H9 (cell line): ENCODE measurements around the gene TNP2. TPM values are rescaled to one million over a fixed set of nuclear protein-coding genes. Genes with fewer than 3 reads are reported as not detected.

ENCODE experiments used
- DNase-seq: peaks from one replicate; pipeline ENCODE4 v3.0.0-alpha.2; 2017
- H2AFZ ChIP-seq: one replicate; pipeline ENCODE4 v1.6.1; 2013; ENCODE audit warnings: mild to moderate bottlenecking, low read length, control low read depth, moderate library complexity
- H2AK5ac ChIP-seq: 2 replicates; pipeline ENCODE4 v1.6.1; 2013; ENCODE audit warnings: low read length, control low read depth, mixed read lengths; ENCODE audit not compliant: insufficient read length
- H2BK120ac ChIP-seq: one replicate; pipeline ENCODE4 v1.6.1; 2013; ENCODE audit warnings: low read depth, mild to moderate bottlenecking, low read length, control low read depth, inconsistent platforms; ENCODE audit not compliant: poor library complexity, severe bottlenecking
- H2BK12ac ChIP-seq: 2 replicates; pipeline ENCODE4 v1.6.1; 2013; ENCODE audit warnings: low read length, control low read depth, mixed read lengths, low read depth; ENCODE audit not compliant: insufficient read length
- H2BK15ac ChIP-seq: 2 replicates; pipeline ENCODE4 v1.6.1; 2013; ENCODE audit warnings: low read depth, low read length, control low read depth
- H2BK20ac ChIP-seq: one replicate; pipeline ENCODE4 v1.6.1; 2013; ENCODE audit warnings: low read depth, mild to moderate bottlenecking, low read length, control low read depth, inconsistent platforms; ENCODE audit not compliant: poor library complexity, severe bottlenecking
- H2BK5ac ChIP-seq: 2 replicates; pipeline ENCODE4 v1.6.1; 2013; ENCODE audit warnings: low read length, control low read depth, mixed read lengths; ENCODE audit not compliant: insufficient read length
- H3K14ac ChIP-seq: 2 replicates; pipeline ENCODE4 v1.6.1; 2013; ENCODE audit warnings: low read length, control low read depth; ENCODE audit not compliant: insufficient read depth
- H3K18ac ChIP-seq: 2 replicates; pipeline ENCODE4 v1.6.1; 2013; ENCODE audit warnings: low read depth, mild to moderate bottlenecking, mixed read lengths, low read length, control low read depth; ENCODE audit not compliant: insufficient read length
- H3K23ac ChIP-seq: 2 replicates; pipeline ENCODE4 v1.6.1; 2013; ENCODE audit warnings: low read length, control low read depth, mixed read lengths, low read depth; ENCODE audit not compliant: insufficient read length
- H3K23me2 ChIP-seq: 2 replicates; pipeline ENCODE4 v1.6.1; 2013; ENCODE audit warnings: low read depth, mild to moderate bottlenecking, mixed read lengths, low read length, control low read depth; ENCODE audit not compliant: insufficient read length, poor library complexity, severe bottlenecking
- H3K27ac ChIP-seq: 2 replicates; pipeline ENCODE4 v1.5.1; 2013; ENCODE audit warnings: low read length, control low read depth, mixed read lengths, low read depth; ENCODE audit not compliant: insufficient read length
- H3K27me3 ChIP-seq: 2 replicates; pipeline ENCODE4 v1.6.1; 2013; ENCODE audit warnings: low read length, control low read depth, inconsistent platforms; ENCODE audit not compliant: insufficient read depth
- H3K4ac ChIP-seq: 2 replicates; pipeline ENCODE4 v1.6.1; 2013; ENCODE audit warnings: low read depth, mild to moderate bottlenecking, control low read depth, inconsistent platforms, low read length, moderate library complexity
- H3K4me1 ChIP-seq: 2 replicates; pipeline ENCODE4 v1.6.1; 2013; ENCODE audit warnings: low read length, control low read depth, inconsistent platforms; ENCODE audit not compliant: insufficient read depth
- H3K4me2 ChIP-seq: 2 replicates; pipeline ENCODE4 v1.6.1; 2013; ENCODE audit warnings: low read length, control low read depth, mixed read lengths; ENCODE audit not compliant: insufficient read length, insufficient read depth
- H3K56ac ChIP-seq: 2 replicates; pipeline ENCODE4 v1.6.1; 2013; ENCODE audit warnings: low read depth, mild to moderate bottlenecking, mixed read lengths, low read length, control low read depth; ENCODE audit not compliant: insufficient read length
- H3K79me1 ChIP-seq: 2 replicates; pipeline ENCODE4 v1.6.1; 2013; ENCODE audit warnings: low read depth, mild to moderate bottlenecking, moderate library complexity, low read length, control low read depth, inconsistent platforms; ENCODE audit not compliant: insufficient read depth, poor library complexity, severe bottlenecking
- H3K79me2 ChIP-seq: 2 replicates; pipeline ENCODE4 v1.6.1; 2013; ENCODE audit warnings: low read length, control low read depth, inconsistent platforms; ENCODE audit not compliant: insufficient read depth
- H3K9ac ChIP-seq: 2 replicates; pipeline ENCODE4 v1.6.1; 2013; ENCODE audit warnings: low read length, control low read depth, mixed read lengths; ENCODE audit not compliant: insufficient read length; ENCODE audit errors: extremely low read depth
- H3K9me3 ChIP-seq: one replicate; pipeline ENCODE4 v1.6.1; 2013; ENCODE audit warnings: low read depth, low read length, inconsistent platforms; ENCODE audit not compliant: control insufficient read depth
- H3T11ph ChIP-seq: one replicate; pipeline ENCODE4 v1.6.1; 2013; ENCODE audit warnings: mild to moderate bottlenecking, low read length, control low read depth, inconsistent platforms
- H4K20me1 ChIP-seq: one replicate; pipeline ENCODE4 v1.6.1; 2013; ENCODE audit not compliant: control insufficient read depth, insufficient read length, insufficient read depth
- H4K5ac ChIP-seq: 2 replicates; pipeline ENCODE4 v1.6.1; 2013; ENCODE audit warnings: low read depth, mild to moderate bottlenecking, mixed read lengths, low read length, control low read depth; ENCODE audit not compliant: insufficient read length
- H4K8ac ChIP-seq: replicated peaks from 2 replicates; pipeline ENCODE4 v1.6.1; 2013; ENCODE audit warnings: low read length, control low read depth, mixed read lengths, low read depth; ENCODE audit not compliant: insufficient read length
- H4K91ac ChIP-seq: 2 replicates; pipeline ENCODE4 v1.6.1; 2013; ENCODE audit warnings: low read depth, mild to moderate bottlenecking, moderate library complexity, mixed read lengths, low read length, control low read depth; ENCODE audit not compliant: insufficient read length
- H3K27ac Mint-ChIP-seq, 3 experiments: 2 replicates in 2 of 3; 3 replicates in 1 of 3; pipeline ENCODE4 v1.8.0; 2020 to 2021; ENCODE audit warnings: mixed read lengths in 3 of 3, mild to moderate bottlenecking in 1 of 3, moderate library complexity in 1 of 3
- H3K27me3 Mint-ChIP-seq: 2 replicates; pipeline ENCODE4 v1.8.0; 2021; ENCODE audit warnings: low read depth, mild to moderate bottlenecking, moderate library complexity, mixed read lengths
- H3K36me3 Mint-ChIP-seq, 3 experiments: 2 replicates in 2 of 3; 3 replicates in 1 of 3; pipeline ENCODE4 v1.8.0; 2020 to 2021; ENCODE audit warnings: low read depth in 3 of 3, mixed read lengths in 3 of 3; ENCODE audit not compliant: insufficient read depth in 1 of 3
- H3K4me1 Mint-ChIP-seq, 2 experiments: 2 replicates each; pipeline ENCODE4 v1.8.0; 2020; ENCODE audit warnings: mixed read lengths in 2 of 2
- H3K4me3 Mint-ChIP-seq, 2 experiments: 2 replicates in 1 of 2; 3 replicates in 1 of 2; pipeline ENCODE4 v1.8.0; 2020 to 2021; ENCODE audit warnings: mild to moderate bottlenecking in 2 of 2, mixed read lengths in 2 of 2, moderate library complexity in 1 of 2
- H3K9me3 Mint-ChIP-seq, 2 experiments: 2 replicates in 1 of 2; 3 replicates in 1 of 2; pipeline ENCODE4 v1.8.0; 2020; ENCODE audit warnings: mild to moderate bottlenecking in 2 of 2, mixed read lengths in 2 of 2, moderate library complexity in 1 of 2
- WGBS: extraction: QIAGEN DNeasy Blood & Tissue Kit; methylation state at CpG from one replicate; pipeline ENCODE4 v1.1.7; 2013; ENCODE audit warnings: missing lambda C conversion rate, low lambda C conversion rate, mixed read lengths; ENCODE audit not compliant: insufficient read length; ENCODE audit errors: extremely low coverage; 5-methylcytosine and 5-hydroxymethylcytosine counted together
- microRNA-seq: library from miRNA; unstranded; fragments of <30 nt; microRNA quantifications from one replicate; pipeline ENCODE4, GENCODE V29; 2020; ENCODE audit warnings: borderline microRNAs expressed
- total RNA-seq: library from RNA; stranded (reverse); gene quantifications from 2 replicates; pipeline ENCODE4 v1.2.1, GENCODE V29; 2021
- TF ChIP-seq, protein P1 (sequence below): fragments of 200-600 bp; sonication (generic); conservative IDR thresholded peaks from 3 replicates; pipeline ENCODE4 v1.8.0; 2021; ENCODE audit warnings: antibody characterized with exemption, mild to moderate bottlenecking

Gene TNP2
- total RNA-seq, 1 experiment from 2014 or later, result not detected

DNA sequence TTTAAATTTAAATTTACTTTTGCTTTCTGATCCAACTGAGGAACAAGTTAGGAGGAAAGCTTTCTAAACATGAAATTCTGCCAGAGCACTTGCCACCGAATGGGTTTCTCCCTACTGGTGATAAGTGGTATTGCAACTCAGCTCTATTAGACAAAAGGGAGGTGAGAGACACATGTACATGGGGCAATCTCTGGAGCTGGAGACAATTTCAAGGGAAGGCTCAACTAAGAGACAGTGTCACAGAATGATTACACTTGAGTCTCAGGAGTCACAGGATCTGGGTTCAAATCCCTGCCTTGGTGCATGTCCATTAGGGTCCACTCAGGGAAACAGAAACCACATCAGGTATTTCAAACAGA lies 50.5 kb downstream of the TNP2 start:
- WGBS, result no CpG with 5 or more reads among the region's 1 CpG

More for the DNA sequence above, 50.5 kb downstream of the TNP2 start:
- Histone ChIP-seq H2BK5ac (no peak overlapping the region), H4K91ac (no peak overlapping the region), H2AK5ac (no peak overlapping the region), H3K23me2 (no peaks in the 10 kb centered on the region), H3K56ac (no peak overlapping the region), H3K14ac (no peak overlapping the region), H4K20me1 (no peaks in the 10 kb centered on the region), H3K23ac (no peak overlapping the region), H2BK120ac (no peak overlapping the region), H4K5ac (no peak overlapping the region), H3K27me3 (no peaks in the 10 kb centered on the region), H3K9ac (no peak overlapping the region), H3K4me1 (no peaks in the 10 kb centered on the region), H4K8ac (no peak overlapping the region), H3K4ac (no peak overlapping the region), H3T11ph (no peak overlapping the region), H3K27ac (no peak overlapping the region), H2BK15ac (no peak overlapping the region), H3K18ac (no peak overlapping the region), H3K79me1 (no peaks in the 10 kb centered on the region), H3K4me2 (no peak overlapping the region), H3K79me2 (no peaks in the 10 kb centered on the region), H2BK20ac (no peak overlapping the region), H2AFZ (no peak overlapping the region), H2BK12ac (no peak overlapping the region), H3K9me3 (peaks cover 15% of the 10 kb centered on the region)
- no peaks in the 10 kb centered on the region for H3K4me1 Mint-ChIP-seq
- peaks cover 26 to 32% of the 10 kb centered on the region in 2 experiments for H3K9me3 Mint-ChIP-seq
- H3K27me3 Mint-ChIP-seq, result peaks cover 4% of the 10 kb centered on the region; the same call in 1 of the 2 replicates
- H3K36me3 Mint-ChIP-seq, result peaks cover 6 to 16% (median 11%) of the 10 kb centered on the region in 3 experiments; a peak in 6 of 7 replicates
- H3K4me3 Mint-ChIP-seq, result no peak overlapping the region
- no peak overlapping the region for H3K27ac Mint-ChIP-seq
- DNase-seq, result no peak
- TF ChIP-seq, protein P1, sequence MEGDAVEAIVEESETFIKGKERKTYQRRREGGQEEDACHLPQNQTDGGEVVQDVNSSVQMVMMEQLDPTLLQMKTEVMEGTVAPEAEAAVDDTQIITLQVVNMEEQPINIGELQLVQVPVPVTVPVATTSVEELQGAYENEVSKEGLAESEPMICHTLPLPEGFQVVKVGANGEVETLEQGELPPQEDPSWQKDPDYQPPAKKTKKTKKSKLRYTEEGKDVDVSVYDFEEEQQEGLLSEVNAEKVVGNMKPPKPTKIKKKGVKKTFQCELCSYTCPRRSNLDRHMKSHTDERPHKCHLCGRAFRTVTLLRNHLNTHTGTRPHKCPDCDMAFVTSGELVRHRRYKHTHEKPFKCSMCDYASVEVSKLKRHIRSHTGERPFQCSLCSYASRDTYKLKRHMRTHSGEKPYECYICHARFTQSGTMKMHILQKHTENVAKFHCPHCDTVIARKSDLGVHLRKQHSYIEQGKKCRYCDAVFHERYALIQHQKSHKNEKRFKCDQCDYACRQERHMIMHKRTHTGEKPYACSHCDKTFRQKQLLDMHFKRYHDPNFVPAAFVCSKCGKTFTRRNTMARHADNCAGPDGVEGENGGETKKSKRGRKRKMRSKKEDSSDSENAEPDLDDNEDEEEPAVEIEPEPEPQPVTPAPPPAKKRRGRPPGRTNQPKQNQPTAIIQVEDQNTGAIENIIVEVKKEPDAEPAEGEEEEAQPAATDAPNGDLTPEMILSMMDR, result peak; percentile 72

Small RNA genes within 50 kb of the gene (microRNA-seq; reads per million reads assigned to microRNA genes)
- gene MIR548H2, result not detected

Other genes with a start within 250 kb of the TNP2 start
- 11.0 and 11.5 TPM in 2 replicates for gene SOCS1, start 13.1 kb downstream of the TNP2 start, total RNA-seq
- gene PRM3, start 4.3 kb upstream of the TNP2 start, total RNA-seq, result not detected in 2 replicates
- not detected in 2 replicates for gene PRM2, start 7.2 kb upstream of the TNP2 start, total RNA-seq
- gene PRM1, start 12.0 kb upstream of the TNP2 start, total RNA-seq, result not detected in 2 replicates
- 55.7 and 57.6 TPM in 2 replicates for gene RMI2, start 76.1 kb upstream of the TNP2 start, total RNA-seq